Measurements from ENCODE around the gene MITD1. TPM values are rescaled to one million over a fixed set of nuclear protein-coding genes. Genes with fewer than 3 reads are reported as not detected.
"Not testable (repeated sequence)": the region's sequence is repeated elsewhere in the genome, so short reads cannot be mapped to it uniquely, and the experiment has no call there.

The MITD1 gene
- total and polyA plus RNA-seq, 4 experiments from 2014 or later = 54.7 to 84.3 (median 76.5) TPM

DNA sequence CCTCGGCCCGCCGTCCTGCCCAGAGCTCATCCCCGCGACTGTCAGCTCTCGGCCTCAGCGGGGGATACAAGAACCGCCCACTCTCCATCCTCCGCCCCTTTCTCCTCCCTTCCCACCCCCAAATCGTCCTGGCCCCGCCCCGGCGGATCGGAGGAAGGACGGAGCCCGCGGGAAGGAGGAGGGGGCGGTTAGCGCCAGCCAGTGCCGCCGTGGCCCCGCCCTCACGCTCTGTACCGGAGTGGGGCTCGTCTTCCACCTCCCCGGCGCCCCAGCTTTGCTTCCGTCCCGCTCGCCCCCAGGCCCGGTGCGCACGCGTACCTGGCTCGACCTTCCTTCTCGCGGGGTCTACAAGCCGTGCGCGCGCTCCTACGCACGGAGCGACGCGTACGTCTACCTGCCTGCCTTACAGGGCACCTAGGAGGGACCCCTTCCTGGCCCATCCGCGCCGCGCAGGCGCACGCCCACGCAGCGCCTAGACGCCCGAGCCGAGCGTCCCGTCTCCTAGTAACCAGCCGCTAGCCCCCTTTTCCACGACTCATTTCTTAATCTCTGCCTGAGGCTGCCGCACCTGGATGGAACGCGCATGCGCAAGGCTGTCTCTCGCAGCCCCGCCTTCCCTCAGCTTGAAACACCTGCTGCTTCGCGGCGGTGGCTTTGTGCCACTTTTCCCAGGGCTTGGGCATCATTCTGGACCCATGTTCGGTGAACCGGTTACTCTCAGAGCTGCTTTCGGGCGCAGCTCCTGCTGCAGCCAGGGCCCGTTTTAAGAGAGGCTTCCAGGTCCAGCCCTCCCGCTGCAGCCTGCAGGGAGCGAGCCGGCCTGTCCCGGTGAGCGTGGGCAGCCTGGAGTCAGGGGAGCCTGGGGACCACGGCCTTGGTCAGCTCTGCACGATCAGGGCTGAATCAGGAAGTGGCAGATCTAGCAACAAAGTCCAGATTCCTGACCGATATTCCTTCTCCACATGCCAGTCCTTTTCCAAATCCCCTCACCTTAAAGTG is 39.4 kb downstream of the MITD1 start, which contains the start of gene C2orf15:
TSS of gene C2orf15 (plus strand) at position 598 of the 999 bp plus-strand sequence. CDS start 8,852 bp downstream, outside the sequence.
- ChIA-PET POLR2A (ENCODE audit: partially characterized antibody) (interaction anchor here (0.5 to 2.6 kb wide), 22 partner anchors 8 to 1145 kb away, joined by 3 to 112 read pairs (median 4); partner anchors contain the start of genes COA5, EIF5B, LIPT1 and MITD1), CTCF (ENCODE audit: partially characterized antibody) (interaction anchor here (0.8 to 3.2 kb wide), 8 partner anchors 10 to 196 kb away, joined by 3 to 20 read pairs (median 4); partner anchors contain the start of genes EIF5B, LIPT1, MITD1 and MRPL30)
- Histone ChIP-seq H3K4me3 (ENCODE audit: low read length in 2 of 2) (peak within 1 kb of the TSS; percentile 50 to 97), H3K9me3 (ENCODE audit: control insufficient read depth in 1 of 2, low read length in 2 of 2) (no peaks in the 10 kb centered on the region), H3K27me3 (ENCODE audit: insufficient read depth, low read length) (no peaks in the 10 kb centered on the region), H3K4me1 (ENCODE audit: insufficient read depth, low read length) (peaks cover 18% of the 10 kb centered on the region), H3K36me3 (ENCODE audit: insufficient read depth, low read length) (no peaks in the 10 kb centered on the region), H3K27ac (ENCODE audit: low read depth, low read length) (peak within 1 kb of the TSS; percentile 86)
- Mint-ChIP-seq H3K9me3 (peaks cover 0 to 7% (median 0%) of the 10 kb centered on the region in 8 donors), H3K4me1 (peaks cover 11 to 31% (median 17%) of the 10 kb centered on the region in 4 donors), H3K27me3 (no peaks in the 10 kb centered on the region), H3K27ac (peak within 1 kb of the TSS; percentile 96 to 99 (median 98)), H3K36me3 (peaks cover 11 to 12% of the 10 kb centered on the region in 2 donors), H3K4me3 (peak within 1 kb of the TSS; percentile 93 to 99 (median 96))
- intact Hi-C loops (cut with micrococcal nuclease) = loop anchor here (1.0 to 2.0 kb wide), 5 partner anchors 13 to 349 kb away; partner anchors contain the start of genes LIPT1, MITD1, MRPL30 and REV1
- peak; percentile 97 to 98 (median 97) for DNase-seq

DNA sequence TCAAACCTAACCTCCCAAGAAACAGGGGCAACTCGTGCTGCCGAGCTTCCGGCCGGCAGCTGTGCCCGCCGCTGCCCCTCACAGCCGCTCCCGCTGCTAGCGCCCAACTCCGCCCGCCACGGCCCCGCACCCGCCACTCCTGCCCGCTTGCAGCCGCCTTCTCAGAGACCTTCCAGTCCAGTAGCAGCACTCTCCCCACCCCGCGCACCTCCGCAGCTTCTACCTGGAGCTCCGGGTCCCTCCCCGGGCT is 40.1 kb downstream of the MITD1 start:
- H3K4me1 Mint-ChIP-seq = peaks cover 11 to 31% (median 17%) of the 10 kb centered on the region in 4 donors
- no peaks in the 10 kb centered on the region for H3K9me3 ChIP-seq (ENCODE audit: control insufficient read depth in 1 of 2, low read length in 2 of 2)
- H3K4me3 ChIP-seq (ENCODE audit: low read length in 2 of 2) = peak overlapping the region; percentile 50 to 97
- H3K36me3 ChIP-seq (ENCODE audit: insufficient read depth, low read length) = no peaks in the 10 kb centered on the region
- peak overlapping the region; percentile 86 for H3K27ac ChIP-seq (ENCODE audit: low read depth, low read length)
- peak overlapping the region; percentile 96 to 99 (median 98) for H3K27ac Mint-ChIP-seq
- H3K4me1 ChIP-seq (ENCODE audit: insufficient read depth, low read length) = peaks cover 18% of the 10 kb centered on the region
- ChIA-PET CTCF (ENCODE audit: partially characterized antibody) (interaction anchor here (0.9 to 3.2 kb wide), 6 partner anchors 14 to 196 kb away, joined by 3 to 20 read pairs (median 4); partner anchors contain the start of genes EIF5B, LIPT1, MITD1 and MRPL30), POLR2A (ENCODE audit: partially characterized antibody) (interaction anchor here (0.6 to 2.6 kb wide), 24 partner anchors 11 to 1144 kb away, joined by 3 to 112 read pairs (median 4); partner anchors contain the start of genes COA5, EIF5B, LIPT1 and MITD1)
- DNase-seq = no peak
- peaks cover 12 to 14% of the 10 kb centered on the region in 2 donors for H3K36me3 Mint-ChIP-seq
- no peaks in the 10 kb centered on the region for H3K27me3 Mint-ChIP-seq
- intact Hi-C loops (cut with micrococcal nuclease) = loop anchor here (1.0 to 2.0 kb wide), 5 partner anchors 14 to 350 kb away; partner anchors contain the start of genes LIPT1, MITD1, MRPL30 and REV1
- H3K27me3 ChIP-seq (ENCODE audit: insufficient read depth, low read length) = no peaks in the 10 kb centered on the region
- peaks cover 0 to 10% (median 0%) of the 10 kb centered on the region in 8 donors for H3K9me3 Mint-ChIP-seq
- peak overlapping the region; percentile 93 to 99 (median 96) for H3K4me3 Mint-ChIP-seq

DNA sequence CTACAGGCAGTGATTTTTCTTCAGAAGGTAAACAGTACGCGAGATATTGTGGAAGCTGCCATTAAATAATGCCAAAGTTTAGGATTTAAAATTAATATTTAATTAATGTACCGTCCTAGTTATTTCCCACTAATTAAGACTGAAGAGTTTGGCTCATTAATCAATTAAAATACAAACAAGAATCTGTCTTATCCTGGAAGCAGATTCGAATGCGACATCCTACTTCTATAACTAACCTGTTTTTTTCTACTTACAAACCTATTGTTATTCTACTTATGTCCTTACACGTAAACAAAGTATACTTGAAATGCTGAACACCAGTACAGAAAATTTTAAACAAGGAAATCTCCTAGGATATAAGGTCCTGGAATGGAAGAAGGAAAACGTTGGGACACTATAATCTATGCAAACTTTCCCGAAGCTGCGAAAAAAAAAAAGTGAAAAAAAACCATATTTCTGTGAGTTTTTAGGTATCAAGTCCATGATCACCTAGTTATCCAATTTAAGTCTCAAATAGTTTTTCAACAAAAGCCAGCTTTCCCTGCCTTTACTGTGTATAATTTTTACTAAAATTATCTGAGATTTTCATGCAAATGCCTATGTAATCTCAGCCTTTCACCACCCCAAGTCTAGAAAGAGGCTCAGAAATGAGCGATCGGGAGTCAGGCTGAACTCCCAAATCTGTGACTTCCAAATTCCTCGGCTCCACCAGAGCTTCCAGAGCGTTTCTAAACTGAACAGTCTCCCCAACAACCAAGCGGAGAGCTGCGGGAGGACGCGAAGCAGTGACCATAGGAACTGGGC is 40.6 kb downstream of the MITD1 start:
- peaks cover 11 to 31% (median 17%) of the 10 kb centered on the region in 4 donors for H3K4me1 Mint-ChIP-seq
- H3K4me3 ChIP-seq (ENCODE audit: low read length in 2 of 2) = peak overlapping the region; percentile 50 to 97
- peak in 1 of 5 donors; percentile 5 for DNase-seq
- H3K27me3 Mint-ChIP-seq = no peaks in the 10 kb centered on the region
- peaks cover 0 to 10% (median 0%) of the 10 kb centered on the region in 8 donors for H3K9me3 Mint-ChIP-seq
- H3K27ac Mint-ChIP-seq = peak overlapping the region; percentile 96 to 99 (median 98)
- H3K9me3 ChIP-seq (ENCODE audit: control insufficient read depth in 1 of 2, low read length in 2 of 2) = no peaks in the 10 kb centered on the region
- no peaks in the 10 kb centered on the region for H3K27me3 ChIP-seq (ENCODE audit: insufficient read depth, low read length)
- intact Hi-C loops (cut with micrococcal nuclease) = loop anchor here (2.0 kb wide), 1 partner anchor 73 kb away; no protein-coding TSS in a partner anchor
- POLR2A ChIA-PET (ENCODE audit: partially characterized antibody) = interaction anchor here (0.6 to 2.6 kb wide), 24 partner anchors 11 to 1144 kb away, joined by 3 to 112 read pairs (median 4); partner anchors contain the start of genes COA5, EIF5B, LIPT1 and MITD1
- H3K4me3 Mint-ChIP-seq = peak overlapping the region; percentile 93 to 99 (median 96)
- H3K36me3 ChIP-seq (ENCODE audit: insufficient read depth, low read length) = no peaks in the 10 kb centered on the region
- peak overlapping the region; percentile 86 for H3K27ac ChIP-seq (ENCODE audit: low read depth, low read length)
- peaks cover 12 to 14% of the 10 kb centered on the region in 2 donors for H3K36me3 Mint-ChIP-seq
- peaks cover 18% of the 10 kb centered on the region for H3K4me1 ChIP-seq (ENCODE audit: insufficient read depth, low read length)
- CTCF ChIA-PET (ENCODE audit: partially characterized antibody) = interaction anchor here (0.9 to 3.2 kb wide), 5 partner anchors 14 to 197 kb away, joined by 3 to 20 read pairs (median 3); partner anchors contain the start of genes EIF5B, LIPT1 and TSGA10

DNA sequence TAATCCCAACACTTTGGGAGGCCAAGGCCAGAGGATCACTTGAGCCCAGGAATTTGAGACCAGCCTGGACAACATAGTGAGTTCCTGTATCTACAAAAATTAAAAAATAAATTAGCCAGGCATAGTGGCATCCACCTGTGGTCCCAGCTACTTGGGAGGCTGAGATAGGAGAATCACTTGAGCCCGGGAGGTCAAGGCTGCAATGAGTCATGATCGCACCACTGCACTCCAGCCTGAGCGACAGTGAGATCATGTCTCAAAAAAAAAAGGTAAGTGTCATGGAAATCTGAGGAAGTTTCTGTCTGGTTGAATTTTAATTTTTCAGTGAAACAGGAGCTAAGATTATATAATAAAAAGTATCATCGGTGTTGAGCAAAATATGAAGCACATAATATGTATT is 41.9 kb downstream of the MITD1 start:
- ChIA-PET POLR2A (ENCODE audit: partially characterized antibody) (interaction anchor here (0.6 to 2.4 kb wide), 2 partner anchors 16 to 174 kb away, joined by 3 to 6 read pairs; partner anchors contain the start of genes LIPT1 and TSGA10), CTCF (ENCODE audit: partially characterized antibody) (no interaction called here)
- Histone ChIP-seq H3K27ac (ENCODE audit: low read depth, low read length) (no peak overlapping the region), H3K27me3 (ENCODE audit: insufficient read depth, low read length) (no peaks in the 10 kb centered on the region), H3K4me1 (ENCODE audit: insufficient read depth, low read length) (peaks cover 18% of the 10 kb centered on the region), H3K36me3 (ENCODE audit: insufficient read depth, low read length) (no peaks in the 10 kb centered on the region), H3K9me3 (ENCODE audit: control insufficient read depth in 1 of 2, low read length in 2 of 2) (no peaks in the 10 kb centered on the region), H3K4me3 (ENCODE audit: low read length in 2 of 2) (no peak overlapping the region)
- Mint-ChIP-seq H3K4me1 (peaks cover 11 to 31% (median 18%) of the 10 kb centered on the region in 4 donors), H3K27me3 (no peaks in the 10 kb centered on the region), H3K9me3 (peaks cover 0 to 17% (median 5%) of the 10 kb centered on the region in 8 donors), H3K4me3 (peak overlapping the region in 3 of 8 donors; percentile 11 to 35 (median 31)), H3K27ac (peak overlapping the region in 1 of 7 donors; percentile 59), H3K36me3 (peaks cover 10 to 24% of the 10 kb centered on the region in 2 donors)
- intact Hi-C loops (cut with micrococcal nuclease) = no loop called here
- DNase-seq = no peak

DNA sequence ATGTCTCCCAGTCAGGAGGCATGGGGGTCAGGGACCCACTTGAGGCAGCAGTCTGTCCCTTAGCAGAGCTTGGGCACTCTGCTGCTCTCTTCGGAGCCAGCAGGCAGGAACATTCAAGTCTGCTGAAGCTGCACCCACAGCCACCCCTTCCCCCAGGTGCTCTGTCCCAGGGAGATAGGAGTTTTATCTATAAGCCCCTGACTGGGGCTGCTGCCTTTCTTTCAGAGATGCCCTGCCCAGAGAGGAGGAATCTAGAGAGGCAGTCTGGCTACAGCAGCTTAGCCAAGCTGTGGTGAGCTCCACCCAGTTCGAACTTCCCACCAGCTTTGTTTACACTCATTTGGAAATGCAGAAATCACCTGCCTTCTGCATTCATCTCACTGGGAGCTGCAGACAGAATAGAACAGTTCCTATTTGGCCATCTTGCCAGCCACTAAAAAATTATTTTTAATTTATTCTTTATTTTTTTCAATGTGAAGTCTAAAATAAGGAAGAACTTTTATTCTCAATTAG is 45.8 kb downstream of the MITD1 start:
- DNase-seq; H3K27me3 ChIP-seq (ENCODE audit: insufficient read depth, low read length); H3K4me3 Mint-ChIP-seq; H3K27me3 Mint-ChIP-seq; intact Hi-C loops (cut with micrococcal nuclease); H3K9me3 ChIP-seq (ENCODE audit: control insufficient read depth in 1 of 2, low read length in 2 of 2); H3K4me3 ChIP-seq (ENCODE audit: low read length in 2 of 2); H3K27ac Mint-ChIP-seq; H3K36me3 ChIP-seq (ENCODE audit: insufficient read depth, low read length); H3K4me1 ChIP-seq (ENCODE audit: insufficient read depth, low read length); CTCF ChIA-PET (ENCODE audit: partially characterized antibody); H3K27ac ChIP-seq (ENCODE audit: low read depth, low read length): not testable (repeated sequence)
- POLR2A ChIA-PET (ENCODE audit: partially characterized antibody) = interaction anchor here (1.6 kb wide), 1 partner anchor 20 kb away, joined by 5 read pairs; the partner anchor contains the start of genes LIPT1 and TSGA10
- H3K36me3 Mint-ChIP-seq = peaks cover 8 to 36% of the 10 kb centered on the region in 2 donors
- peaks cover 0 to 55% (median 41%) of the 10 kb centered on the region in 8 donors for H3K9me3 Mint-ChIP-seq
- peaks cover 0 to 14% (median 7%) of the 10 kb centered on the region in 4 donors for H3K4me1 Mint-ChIP-seq

DNA sequence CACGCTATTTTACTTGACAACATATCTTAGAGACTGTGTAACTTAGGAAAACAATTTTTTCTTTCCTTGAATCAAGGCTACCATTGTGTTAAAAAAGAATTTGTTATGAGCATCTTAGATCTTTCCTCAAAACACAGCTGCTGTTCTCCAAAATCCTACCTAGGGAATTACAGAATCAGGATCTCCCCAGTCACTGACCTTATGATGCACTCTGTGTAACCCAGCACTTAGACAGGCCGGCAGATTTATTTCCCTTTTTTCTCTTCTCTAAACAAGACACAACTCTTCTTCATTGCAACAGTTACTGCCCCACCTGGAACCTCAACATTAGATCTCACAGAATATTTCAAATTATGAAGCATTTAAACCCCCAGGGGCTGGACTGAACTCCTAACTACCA is 52.9 kb downstream of the MITD1 start:
- Histone ChIP-seq H3K9me3 (ENCODE audit: control insufficient read depth in 1 of 2, low read length in 2 of 2) (peaks cover 0 to 3% of the 10 kb centered on the region in 2 donors), H3K27me3 (ENCODE audit: insufficient read depth, low read length) (no peaks in the 10 kb centered on the region), H3K27ac (ENCODE audit: low read depth, low read length) (no peak overlapping the region), H3K36me3 (ENCODE audit: insufficient read depth, low read length) (no peaks in the 10 kb centered on the region), H3K4me3 (ENCODE audit: low read length in 2 of 2) (no peak overlapping the region), H3K4me1 (ENCODE audit: insufficient read depth, low read length) (no peaks in the 10 kb centered on the region)
- Mint-ChIP-seq H3K27me3 (no peaks in the 10 kb centered on the region), H3K4me1 (no peaks in the 10 kb centered on the region), H3K9me3 (peaks cover 3 to 88% (median 71%) of the 10 kb centered on the region in 8 donors), H3K4me3 (no peak overlapping the region), H3K27ac (no peak overlapping the region), H3K36me3 (peaks cover 39 to 61% of the 10 kb centered on the region in 2 donors)
- intact Hi-C loops (cut with micrococcal nuclease) = no loop called here
- CTCF ChIA-PET (ENCODE audit: partially characterized antibody) = no interaction called here
- no peak for DNase-seq
- POLR2A ChIA-PET (ENCODE audit: partially characterized antibody) = no interaction called here

All from CD4-positive, alpha-beta memory T cell (primary cell).